IPS-18c (cell line): Measurements from ENCODE around the gene RASSF1.

Source experiments
- H3K4me3 ChIP-seq: 2 replicates; pipeline ENCODE4 v1.7.0; 2013; ENCODE audit warnings: low read depth, mild to moderate bottlenecking, low read length, moderate library complexity; ENCODE audit not compliant: insufficient read depth
- H3K9me3 ChIP-seq: one replicate; pipeline ENCODE4 v1.6.1; 2013; ENCODE audit warnings: mild to moderate bottlenecking, low read length, moderate library complexity; ENCODE audit not compliant: control insufficient read depth, insufficient read depth

RASSF1 gene

DNA sequence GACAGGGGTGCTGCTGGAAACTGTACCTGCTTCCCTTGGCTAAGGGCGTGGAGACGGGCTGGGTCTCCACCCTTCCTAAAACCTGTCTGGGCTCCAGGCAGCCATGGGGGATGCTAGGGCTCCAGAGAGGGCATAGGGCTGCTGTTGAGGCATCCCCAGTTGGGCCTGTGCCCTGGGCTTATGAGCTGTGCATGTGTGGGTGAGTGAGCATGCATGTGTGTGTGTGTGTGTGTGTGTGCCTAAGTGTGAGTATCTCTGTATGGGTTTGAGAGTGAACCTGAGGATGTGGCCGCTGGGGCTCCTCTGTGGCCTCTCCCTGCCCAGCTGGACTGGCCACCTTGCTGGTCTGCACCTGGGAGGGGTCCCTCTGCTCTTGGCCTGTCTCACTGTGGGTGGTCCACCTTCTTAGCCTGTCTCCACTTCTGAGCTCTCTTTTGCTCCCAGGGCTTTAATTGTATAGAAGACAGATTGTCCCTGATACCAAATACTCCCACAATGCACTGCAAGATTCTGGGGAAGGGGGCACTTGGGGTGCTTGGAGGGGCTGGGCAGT, 30.6 kb upstream of the RASSF1 start:
- Histone ChIP-seq H3K4me3 (no peak overlapping the region), H3K9me3 (no peaks in the 10 kb centered on the region)

DNA sequence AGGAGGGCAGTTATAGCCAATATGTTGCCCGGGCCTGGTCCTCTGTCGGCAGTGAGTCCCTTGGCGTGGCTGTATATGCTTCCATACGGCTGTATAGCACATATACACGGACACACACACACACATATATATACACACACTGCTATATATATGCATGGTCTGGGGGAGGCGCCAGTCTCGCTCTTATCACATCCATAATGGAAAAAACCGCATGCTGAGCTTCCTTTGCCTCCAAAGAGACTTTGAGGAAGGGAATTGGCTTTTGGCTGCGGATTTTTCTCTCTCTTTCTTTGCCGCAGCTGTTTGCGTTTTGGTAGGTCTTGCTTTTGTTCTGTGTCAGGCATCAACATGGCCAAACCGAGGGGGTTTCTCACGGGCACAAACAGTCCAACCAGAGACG, 30.0 kb upstream of the RASSF1 start:
- no peaks in the 10 kb centered on the region for H3K9me3 ChIP-seq
- H3K4me3 ChIP-seq: no peak overlapping the region

GRCh38 chr3:50369012-50369670, 28.5 kb upstream of the RASSF1 start:
- Histone ChIP-seq H3K9me3 (no peaks in the 10 kb centered on the region), H3K4me3 (no peak overlapping the region)

- H3K9me3 ChIP-seq: no peaks in the 10 kb centered on the region
- H3K4me3 ChIP-seq: peak overlapping the region; percentile 63
These were observed 25.2 kb upstream of the RASSF1 start for GRCh38 chr3:50365842-50366220.

- peak overlapping the region; percentile 63 for H3K4me3 ChIP-seq
- H3K9me3 ChIP-seq: no peaks in the 10 kb centered on the region
These were observed 24.6 kb upstream of the RASSF1 start for GRCh38 chr3:50365080-50365841.

DNA sequence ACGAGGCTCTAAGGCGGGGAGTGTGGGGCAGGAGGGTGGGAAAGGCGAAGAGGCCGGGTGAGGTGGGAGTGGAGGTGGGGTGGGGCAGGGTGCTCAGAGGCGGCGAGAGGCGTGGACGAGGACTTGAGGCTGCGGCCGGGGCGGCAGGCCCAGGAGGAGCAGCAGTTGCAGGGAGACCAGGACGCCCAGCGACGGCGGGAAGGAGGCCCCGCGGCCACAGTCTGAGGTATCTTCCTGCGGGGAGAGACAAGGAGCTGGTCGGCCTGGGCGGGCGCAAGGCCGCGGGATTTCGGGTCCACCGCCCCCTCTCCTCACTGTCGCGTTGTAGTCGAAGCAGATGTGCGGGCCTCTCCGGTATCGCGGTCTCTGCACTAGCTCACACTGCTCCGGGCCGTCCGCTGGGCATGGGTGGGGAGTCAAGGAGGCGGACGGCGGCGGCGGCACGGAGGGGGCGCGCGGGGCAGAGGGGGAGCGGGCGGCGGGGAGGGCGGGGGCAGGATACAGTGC, 24.0 kb upstream of the RASSF1 start:
- no peaks in the 10 kb centered on the region for H3K9me3 ChIP-seq
- H3K4me3 ChIP-seq: peak overlapping the region; percentile 63

- H3K9me3 ChIP-seq: peaks cover 2% of the 10 kb centered on the region
- H3K4me3 ChIP-seq: peak overlapping the region; percentile 35
These were observed 19.1 kb upstream of the RASSF1 start for GRCh38 chr3:50359760-50360110.

- Histone ChIP-seq H3K9me3 (peaks cover 2% of the 10 kb centered on the region), H3K4me3 (peak within 1 kb of the TSS; percentile 84)
These were observed 18.5 kb upstream of the RASSF1 start, which contains the start of gene TMEM115 for GRCh38 chr3:50358911-50359759. Gene TMEM115 (minus strand): TSS chr3:50359521. CDS start chr3:50359063, 458 bp downstream.

DNA sequence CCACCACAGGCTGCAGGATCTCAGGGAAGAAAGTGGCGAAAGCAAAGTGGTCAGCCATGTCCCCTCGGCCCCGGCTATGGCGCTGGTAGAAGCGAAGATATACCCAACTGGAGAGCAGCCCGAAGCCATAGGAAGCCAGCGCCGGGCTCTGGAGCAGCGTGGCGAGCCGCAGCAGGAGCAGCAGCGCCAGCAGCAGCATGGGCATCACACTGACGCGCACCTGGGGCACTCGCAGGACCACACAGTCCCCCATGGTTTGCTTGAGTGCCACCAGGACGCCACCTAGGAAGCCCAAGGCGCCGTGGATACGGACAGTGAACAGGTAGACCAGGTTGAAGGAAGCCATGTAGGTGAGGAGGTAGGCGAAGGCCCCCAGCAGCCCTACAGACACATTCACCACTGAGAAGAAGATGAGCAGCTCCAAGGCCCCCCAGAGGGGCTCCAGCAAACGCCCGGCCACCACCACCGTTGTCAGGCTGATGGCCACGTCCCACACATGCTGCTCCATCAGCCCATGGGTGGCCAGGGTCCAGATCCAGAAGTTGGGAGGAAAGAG, 17.8 kb upstream of the RASSF1 start:
- H3K4me3 ChIP-seq: peak overlapping the region; percentile 84
- H3K9me3 ChIP-seq: peaks cover 2% of the 10 kb centered on the region

- peaks cover 2% of the 10 kb centered on the region for H3K9me3 ChIP-seq
- peak overlapping the region; percentile 84; the same call in 1 of the 2 replicates for H3K4me3 ChIP-seq
These were observed 16.8 kb upstream of the RASSF1 start for GRCh38 chr3:50357481-50357880.

GRCh38 chr3:50356553-50356952, 15.9 kb upstream of the RASSF1 start:
- Histone ChIP-seq H3K4me3 (no peak overlapping the region), H3K9me3 (peaks cover 2% of the 10 kb centered on the region)

DNA sequence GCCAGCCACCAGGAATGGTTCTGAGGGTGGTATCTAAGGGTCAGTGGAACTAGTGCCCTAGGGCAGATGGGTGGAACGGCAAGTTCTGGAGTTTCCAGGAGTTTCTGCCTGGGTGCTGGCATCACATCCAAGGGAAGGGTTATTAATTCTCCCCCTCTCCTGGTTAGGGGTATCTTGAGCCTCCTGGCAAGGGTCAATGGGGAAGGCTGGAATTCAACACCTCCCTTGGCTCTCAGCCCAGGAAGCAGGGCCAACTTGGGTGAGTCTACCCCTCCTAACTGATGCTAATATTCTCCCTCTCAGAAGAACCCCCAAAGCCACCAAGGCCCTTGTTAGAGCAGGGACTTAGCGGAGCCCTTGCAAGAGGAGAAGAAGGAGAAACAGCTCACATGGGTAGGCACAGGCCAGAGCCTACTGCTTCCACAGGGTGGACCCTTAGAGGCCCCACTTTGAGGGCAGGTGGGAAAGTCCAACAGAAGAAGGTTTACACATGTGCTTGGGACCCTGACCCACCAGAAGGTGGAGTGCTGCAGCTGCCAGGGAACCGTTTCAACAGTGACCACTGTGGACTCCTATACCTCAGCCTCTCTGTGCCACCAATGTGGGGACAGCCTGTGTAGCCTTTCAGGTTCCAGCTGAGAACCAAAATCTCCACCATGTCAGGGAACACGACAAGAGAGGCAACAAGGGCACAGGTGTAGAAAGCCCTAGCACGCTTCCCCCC, 15.4 kb upstream of the RASSF1 start:
- Histone ChIP-seq H3K4me3 (no peak overlapping the region), H3K9me3 (peaks cover 2% of the 10 kb centered on the region)

- H3K4me3 ChIP-seq: no peak overlapping the region
These were observed 14.2 kb upstream of the RASSF1 start for GRCh38 chr3:50354850-50355249.

GRCh38 chr3:50354186-50354764, 13.6 kb upstream of the RASSF1 start:
- Histone ChIP-seq H3K4me3 (no peak overlapping the region), H3K9me3 (peaks cover 2% of the 10 kb centered on the region)

More at GRCh38 chr3:50354850-50355249, 14.2 kb upstream of the RASSF1 start:
- peaks cover 2% of the 10 kb centered on the region for H3K9me3 ChIP-seq

DNA sequence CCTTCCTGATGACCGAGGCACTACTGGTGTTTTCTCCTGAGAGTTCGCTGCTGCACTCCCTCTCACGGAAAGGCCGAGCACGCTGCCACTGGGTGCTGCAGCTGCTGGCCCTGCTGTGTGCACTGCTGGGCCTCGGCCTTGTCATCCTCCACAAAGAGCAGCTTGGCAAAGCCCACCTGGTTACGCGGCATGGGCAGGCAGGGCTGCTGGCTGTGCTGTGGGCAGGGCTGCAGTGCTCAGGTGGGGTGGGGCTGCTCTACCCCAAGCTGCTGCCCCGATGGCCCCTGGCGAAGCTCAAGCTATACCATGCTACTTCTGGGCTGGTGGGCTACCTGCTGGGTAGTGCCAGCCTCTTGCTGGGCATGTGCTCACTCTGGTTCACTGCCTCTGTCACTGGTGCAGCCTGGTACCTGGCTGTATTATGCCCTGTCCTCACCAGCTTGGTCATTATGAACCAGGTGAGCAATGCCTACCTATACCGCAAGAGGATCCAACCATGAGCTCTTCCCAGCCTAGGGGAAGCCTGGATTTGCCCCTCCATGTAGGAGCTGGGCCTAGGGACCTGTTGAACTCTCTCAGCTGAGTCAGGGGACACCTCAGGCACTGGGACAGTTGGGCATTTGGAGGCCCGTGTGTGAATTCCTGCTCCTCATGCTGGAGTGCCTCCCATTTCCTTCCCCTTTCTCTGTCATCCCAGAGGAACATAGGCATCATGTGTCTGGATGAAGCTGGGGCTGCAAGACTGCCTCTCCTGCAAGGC, 12.8 kb upstream of the RASSF1 start:
- Histone ChIP-seq H3K4me3 (no peak overlapping the region), H3K9me3 (no peaks in the 10 kb centered on the region)
